ENCODE results near the gene LACRT. TPM values are rescaled to one million over a fixed set of nuclear protein-coding genes. Genes with fewer than 3 reads are reported as not detected.
"Not testable (repeated sequence)": the region's sequence is repeated elsewhere in the genome, so short reads cannot be mapped to it uniquely, and the experiment has no call there.

The LACRT gene
- total RNA-seq, 1 experiment from 2014 or later, result not detected

- DNase-seq, result no peak
- H3K4me3 ChIP-seq, result no peak overlapping the region
- H3K9me3 ChIP-seq (replicated peaks), result no peaks in the 10 kb centered on the region
These were observed 18.3 kb upstream of the LACRT start for GRCh38 chr12:54653025-54653424.

DNA sequence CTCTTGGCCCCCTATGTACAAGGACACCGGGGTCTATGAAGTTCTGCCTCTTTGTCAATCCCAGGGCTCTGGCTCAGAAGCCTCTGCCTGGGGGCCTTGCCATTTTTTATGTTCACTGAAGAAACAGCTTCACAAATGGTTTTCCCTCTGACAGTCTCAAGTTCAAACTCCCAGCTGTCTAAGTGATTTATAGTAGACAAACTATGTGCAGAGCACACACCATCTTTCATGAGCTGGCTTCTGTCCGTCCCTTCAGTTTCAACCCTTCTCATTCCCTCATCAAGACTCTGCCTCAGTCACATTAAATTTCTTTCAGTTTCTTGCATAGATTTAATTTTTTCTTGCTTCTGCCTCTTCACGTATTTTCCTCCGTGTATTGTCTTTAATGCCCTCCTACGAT, 16.2 kb upstream of the LACRT start:
- DNase-seq, result no peak
- Histone ChIP-seq H3K36me3 (no peaks in the 10 kb centered on the region), H3K4me3 (no peak overlapping the region), H3K9me3 (replicated peaks) (no peaks in the 10 kb centered on the region), H3K4me1 (no peaks in the 10 kb centered on the region), H3K27ac (no peak overlapping the region), H3K27me3 (no peaks in the 10 kb centered on the region)

More at GRCh38 chr12:54653025-54653424, 18.3 kb upstream of the LACRT start:
- Histone ChIP-seq H3K27ac (no peak overlapping the region), H3K27me3 (no peaks in the 10 kb centered on the region), H3K36me3 (no peaks in the 10 kb centered on the region), H3K4me1 (no peaks in the 10 kb centered on the region)

- H3K4me3 ChIP-seq, result no peak overlapping the region
- no peaks in the 10 kb centered on the region for H3K9me3 ChIP-seq (replicated peaks)
- no peaks in the 10 kb centered on the region for H3K27me3 ChIP-seq
- H3K36me3 ChIP-seq, result no peaks in the 10 kb centered on the region
- no peak overlapping the region for H3K27ac ChIP-seq
- no peak for DNase-seq
- no peaks in the 10 kb centered on the region for H3K4me1 ChIP-seq
These were observed 15.7 kb upstream of the LACRT start for GRCh38 chr12:54650409-54650808.

DNA sequence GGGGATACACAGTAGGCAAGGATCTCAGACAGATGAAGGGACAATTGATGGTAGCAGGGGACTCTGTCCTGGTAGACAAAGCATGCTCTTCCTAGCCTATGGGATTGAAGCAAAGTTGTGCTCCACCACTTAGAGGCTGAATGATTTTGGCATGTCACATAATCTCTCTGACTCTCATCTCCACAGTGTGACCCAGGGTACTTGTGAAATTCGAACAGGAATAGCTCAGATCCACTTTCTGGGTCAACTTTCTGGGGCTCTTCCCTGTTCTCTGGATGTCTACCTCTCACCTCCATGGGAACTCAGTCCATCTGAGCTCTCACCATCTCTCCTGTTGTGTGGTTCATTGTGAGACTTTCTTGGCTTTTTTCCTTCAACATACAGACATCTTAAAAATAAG, 15.1 kb upstream of the LACRT start:
- Histone ChIP-seq H3K9me3 (replicated peaks) (no peaks in the 10 kb centered on the region), H3K27me3 (no peaks in the 10 kb centered on the region), H3K4me1 (no peaks in the 10 kb centered on the region), H3K27ac (no peak overlapping the region), H3K36me3 (no peaks in the 10 kb centered on the region), H3K4me3 (no peak overlapping the region)
- no peak for DNase-seq

DNA sequence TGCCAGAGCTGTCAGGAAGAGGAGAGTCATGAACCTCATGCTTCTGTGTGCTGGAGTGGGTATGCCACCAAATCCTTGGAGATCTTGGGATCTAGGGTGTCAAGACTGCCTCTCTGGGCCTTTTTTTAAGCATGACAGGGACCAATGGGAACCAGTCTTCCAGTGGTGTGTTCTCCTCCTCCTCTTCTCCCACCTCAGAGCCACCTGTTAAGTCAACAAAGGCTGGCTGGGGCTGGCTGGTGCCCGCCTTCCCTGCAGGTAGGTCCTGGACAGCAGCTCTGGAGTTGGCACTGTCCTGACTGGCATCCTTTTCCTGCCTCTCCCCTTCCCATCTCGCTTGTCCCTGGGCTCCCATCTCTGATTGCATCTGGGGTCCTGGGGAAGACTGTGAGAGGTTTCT, 13.6 kb upstream of the LACRT start, which contains the start of gene DCD:
DCD (minus strand) TSS at position 101 of the 400 bp plus-strand sequence; CDS start at position 39, 62 bp downstream.
- no peaks in the 10 kb centered on the region for H3K9me3 ChIP-seq (replicated peaks)
- H3K4me1 ChIP-seq, result no peaks in the 10 kb centered on the region
- no peak within 1 kb of the TSS for H3K27ac ChIP-seq
- DNase-seq, result no peak
- H3K4me3 ChIP-seq, result no peak within 1 kb of the TSS
- H3K36me3 ChIP-seq, result no peaks in the 10 kb centered on the region
- H3K27me3 ChIP-seq, result no peaks in the 10 kb centered on the region; the same call in 1 of the 2 replicates

DNA sequence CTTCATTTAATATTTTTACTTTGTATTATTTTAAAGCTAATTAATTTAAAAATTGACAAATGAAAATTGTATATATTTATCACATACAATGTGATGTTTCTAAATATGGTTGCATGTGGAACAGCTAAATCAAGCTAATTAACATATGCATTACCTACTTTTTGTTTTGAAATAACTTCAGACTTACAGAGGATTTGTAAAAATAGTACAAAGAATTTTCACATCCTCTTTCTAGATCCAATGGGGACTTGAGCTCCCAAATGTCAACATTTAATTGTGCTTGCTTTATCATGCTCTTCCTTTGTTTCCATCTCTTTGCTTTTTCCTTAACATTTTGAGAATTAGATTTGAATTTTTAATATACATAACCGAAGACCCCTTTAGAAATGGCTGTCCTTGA, 6.9 kb upstream of the LACRT start:
- Histone ChIP-seq H3K4me1 (no peaks in the 10 kb centered on the region), H3K27me3 (no peaks in the 10 kb centered on the region; the same call in 1 of the 2 replicates), H3K27ac (no peak overlapping the region), H3K9me3 (replicated peaks) (0 out of 2 replicates have a peak, but pooled peaks cover 3% of the 10 kb centered on the region), H3K4me3 (no peak overlapping the region), H3K36me3 (no peaks in the 10 kb centered on the region)
- DNase-seq, result no peak

DNA sequence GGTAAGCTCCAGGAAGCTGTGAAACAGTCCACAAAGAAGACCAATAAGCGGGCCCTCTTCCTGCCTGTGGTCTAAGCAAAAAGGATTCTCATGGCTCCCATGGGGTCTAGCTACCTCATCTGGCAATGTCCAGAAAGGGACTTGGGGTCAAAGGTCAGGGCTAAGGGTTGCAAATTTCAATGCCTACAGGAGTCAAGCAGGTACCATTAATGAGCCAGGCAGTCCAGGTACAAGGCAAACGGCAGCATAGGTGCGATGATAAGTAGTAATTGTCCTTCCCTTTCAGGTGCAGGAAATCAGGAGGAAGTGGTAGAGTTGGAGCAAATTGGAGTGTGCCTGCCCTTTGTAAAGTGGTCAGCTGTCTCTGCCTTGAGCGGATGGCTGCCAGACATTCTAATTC, 6.4 kb upstream of the LACRT start:
- no peak overlapping the region for H3K4me3 ChIP-seq
- 0 out of 2 replicates have a peak, but pooled peaks cover 3% of the 10 kb centered on the region for H3K9me3 ChIP-seq (replicated peaks)
- no peak overlapping the region for H3K27ac ChIP-seq
- no peaks in the 10 kb centered on the region; the same call in 1 of the 2 replicates for H3K27me3 ChIP-seq
- no peaks in the 10 kb centered on the region for H3K36me3 ChIP-seq
- no peak for DNase-seq
- H3K4me1 ChIP-seq, result no peaks in the 10 kb centered on the region

- not testable (repeated sequence) for H3K9me3 ChIP-seq (replicated peaks); H3K27ac ChIP-seq; H3K36me3 ChIP-seq; DNase-seq; H3K27me3 ChIP-seq; H3K4me1 ChIP-seq; H3K4me3 ChIP-seq
These were observed 4.4 kb upstream of the LACRT start for GRCh38 chr12:54639112-54639511.

DNA sequence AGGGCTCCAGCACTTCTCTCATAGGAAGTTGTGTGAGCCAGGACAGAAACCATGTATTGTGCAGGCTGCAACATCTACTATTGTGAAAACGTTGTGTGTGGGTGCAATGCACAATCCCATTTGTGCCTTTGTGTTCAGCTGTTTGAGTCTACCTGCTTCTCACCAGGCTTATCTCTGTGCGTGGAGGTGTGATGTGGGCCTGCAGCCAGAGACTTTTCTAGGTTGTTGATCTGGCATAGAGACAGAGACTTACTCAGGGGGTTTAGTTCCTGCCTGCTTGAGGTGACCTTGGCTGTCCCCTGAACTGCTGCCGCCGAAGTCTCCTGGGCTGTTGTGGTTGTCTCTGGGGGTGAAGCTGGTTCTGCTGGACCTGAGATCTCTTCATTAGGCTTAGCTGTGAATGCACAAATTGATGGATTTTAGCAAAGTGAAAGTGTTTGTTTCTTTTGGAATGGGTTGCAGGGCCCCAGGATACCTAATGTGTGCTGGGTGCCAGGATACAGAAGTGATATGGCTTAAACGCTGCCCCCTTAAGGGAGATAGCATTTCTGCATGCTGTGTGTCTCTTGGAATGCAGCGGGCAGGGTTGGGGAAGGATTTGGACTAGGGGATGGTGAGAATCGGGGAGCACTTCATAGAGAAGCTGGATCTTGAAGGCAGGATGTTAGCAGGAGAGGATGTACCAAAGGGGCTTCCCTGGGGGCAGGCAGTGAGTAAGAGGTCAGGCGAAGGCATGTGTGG, 2.5 kb downstream of the LACRT start:
- Histone ChIP-seq H3K9me3 (replicated peaks) (no peaks in the 10 kb centered on the region), H3K27me3 (peaks cover 3% of the 10 kb centered on the region; the same call in 1 of the 2 replicates), H3K4me3 (no peak overlapping the region), H3K27ac (no peak overlapping the region), H3K4me1 (no peaks in the 10 kb centered on the region), H3K36me3 (no peaks in the 10 kb centered on the region)
- DNase-seq, result no peak

DNA sequence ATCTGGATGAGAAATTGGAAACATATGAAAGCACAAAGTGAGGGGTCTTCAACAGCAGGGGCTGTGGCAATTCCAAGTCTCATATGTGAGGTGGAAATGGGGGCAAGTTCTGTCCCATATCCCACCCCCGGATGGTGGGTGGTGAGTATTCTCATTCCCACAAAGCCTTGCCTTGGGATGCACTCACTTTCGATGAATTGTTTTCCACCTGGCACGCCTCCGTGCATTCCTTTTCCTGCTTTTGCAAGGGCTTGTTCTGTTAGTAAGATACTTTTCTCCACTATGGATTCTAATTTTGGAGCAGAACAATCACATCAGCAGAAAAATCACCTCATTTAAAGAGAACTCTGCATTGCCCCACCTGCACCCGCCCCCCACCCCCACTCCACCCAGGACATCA, 3.1 kb downstream of the LACRT start:
- Histone ChIP-seq H3K27ac (no peak overlapping the region), H3K4me1 (no peaks in the 10 kb centered on the region), H3K36me3 (no peaks in the 10 kb centered on the region), H3K4me3 (no peak overlapping the region), H3K27me3 (peaks cover 3% of the 10 kb centered on the region; the same call in 1 of the 2 replicates), H3K9me3 (replicated peaks) (no peaks in the 10 kb centered on the region)
- DNase-seq, result no peak

- Histone ChIP-seq H3K27me3 (peaks cover 3% of the 10 kb centered on the region; the same call in 1 of the 2 replicates), H3K36me3 (no peaks in the 10 kb centered on the region), H3K27ac (no peak overlapping the region), H3K4me1 (no peaks in the 10 kb centered on the region), H3K4me3 (no peak overlapping the region), H3K9me3 (replicated peaks) (no peaks in the 10 kb centered on the region)
- DNase-seq, result no peak
These were observed 4.8 kb downstream of the LACRT start for GRCh38 chr12:54629925-54630324.

DNA sequence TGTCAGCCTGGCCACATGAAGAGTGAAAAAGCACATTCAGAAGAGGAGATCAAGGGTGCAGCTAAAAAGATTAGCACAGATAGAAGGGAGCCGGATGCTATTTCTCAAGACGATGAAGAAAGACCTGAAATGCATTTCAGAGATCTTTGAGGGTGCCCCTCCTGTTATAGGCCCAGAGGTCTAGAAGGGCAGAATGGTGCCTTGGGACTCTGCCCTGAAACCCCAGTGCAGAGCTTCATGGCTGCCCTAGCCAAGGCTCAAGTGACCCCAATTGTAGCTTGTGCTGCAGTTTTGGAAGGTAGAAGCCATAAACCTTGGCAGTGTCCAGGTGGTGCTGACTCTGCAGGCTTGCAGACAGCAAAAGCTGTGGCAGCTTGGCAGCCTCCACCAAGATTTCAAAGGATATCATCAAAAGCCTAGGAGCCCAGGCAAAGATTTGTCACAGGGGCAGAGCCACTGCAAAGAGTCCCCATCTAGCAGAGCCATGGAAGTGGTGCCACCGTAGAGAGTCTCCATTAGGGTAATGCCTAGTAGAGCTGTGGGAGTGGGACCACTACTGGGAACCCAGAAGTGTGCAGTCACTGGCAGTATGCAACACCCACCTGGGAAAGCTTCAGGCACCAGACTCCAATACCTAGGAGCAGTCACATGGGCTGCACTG, 6.4 kb downstream of the LACRT start:
- DNase-seq, result no peak
- no peaks in the 10 kb centered on the region for H3K4me1 ChIP-seq
- no peaks in the 10 kb centered on the region for H3K36me3 ChIP-seq
- H3K27ac ChIP-seq, result no peak overlapping the region
- no peaks in the 10 kb centered on the region for H3K9me3 ChIP-seq (replicated peaks)
- peaks cover 3% of the 10 kb centered on the region; the same call in 1 of the 2 replicates for H3K27me3 ChIP-seq
- no peak overlapping the region for H3K4me3 ChIP-seq

DNA sequence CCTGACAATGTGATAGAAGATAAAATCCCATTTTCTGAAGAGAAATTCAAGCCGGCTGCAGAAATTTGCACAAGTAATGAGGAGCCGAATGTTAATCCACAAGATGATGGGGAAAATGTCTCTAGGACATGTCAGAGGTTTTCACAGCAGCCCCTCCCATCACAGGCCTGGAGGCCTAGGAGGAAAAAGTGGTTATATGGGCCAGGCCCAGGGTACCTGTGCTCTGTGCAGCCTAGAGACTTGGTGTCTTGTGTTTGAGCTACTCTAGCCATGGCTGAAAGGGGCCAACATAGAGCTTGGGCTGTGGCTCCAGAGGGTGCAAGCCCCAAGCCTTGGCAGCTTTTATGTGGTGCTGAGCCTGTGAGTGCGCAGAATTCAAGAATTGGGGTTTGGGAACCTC, 7.4 kb downstream of the LACRT start:
- H3K27ac ChIP-seq, result no peak overlapping the region
- no peak for DNase-seq
- 0 out of 2 replicates have a peak, but pooled peaks cover 2% of the 10 kb centered on the region for H3K27me3 ChIP-seq
- no peaks in the 10 kb centered on the region for H3K9me3 ChIP-seq (replicated peaks)
- no peaks in the 10 kb centered on the region for H3K4me1 ChIP-seq
- H3K36me3 ChIP-seq, result no peaks in the 10 kb centered on the region
- H3K4me3 ChIP-seq, result no peak overlapping the region

DNA sequence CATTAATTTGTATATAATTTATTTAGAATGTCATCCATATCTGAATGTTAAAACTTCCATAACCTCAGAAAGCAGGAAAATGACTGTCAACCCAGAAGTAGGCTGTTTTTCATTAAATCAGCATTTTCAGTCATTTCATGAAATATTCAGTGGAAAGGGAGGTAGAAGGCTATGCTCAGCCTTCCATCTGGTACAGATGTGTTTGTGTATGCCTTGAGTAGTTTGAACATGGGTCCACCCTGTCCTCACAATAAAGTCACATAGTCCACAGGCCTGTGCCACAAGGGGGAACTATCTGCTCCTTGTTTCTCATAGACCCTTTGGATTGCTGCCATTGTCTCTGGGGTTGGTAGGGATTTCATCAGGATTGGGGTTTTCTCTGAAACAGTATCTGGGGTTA, 9.1 kb downstream of the LACRT start:
- no peak for DNase-seq
- H3K27me3 ChIP-seq, result no peaks in the 10 kb centered on the region
- no peak overlapping the region for H3K4me3 ChIP-seq
- no peaks in the 10 kb centered on the region for H3K9me3 ChIP-seq (replicated peaks)
- no peak overlapping the region for H3K27ac ChIP-seq
- H3K36me3 ChIP-seq, result no peaks in the 10 kb centered on the region
- H3K4me1 ChIP-seq, result no peaks in the 10 kb centered on the region
